NT2/D1 (cell line): ENCODE results near the gene CCDC142.

Experiments
- YY1 ChIP-seq: IDR thresholded peaks from 2 replicates; pipeline ENCODE4 v1.6.1; 2011; ENCODE audit not compliant: insufficient read length, insufficient read depth
- ZNF274 ChIP-seq: IDR thresholded peaks from 2 replicates; pipeline ENCODE4 v1.6.1; 2011; ENCODE audit warnings: mild to moderate bottlenecking, low read depth, low read length

- TF ChIP-seq ZNF274 (no peak), YY1 (no peak)
Measured at GRCh38 chr2:74514368-74515270, 31.8 kb upstream of the CCDC142 start, which contains the start of gene TLX2.
